Bone marrow (tissue), 2 donors: ENCODE results near the gene KDM3B.
"Not testable (repeated sequence)": the region's sequence is repeated elsewhere in the genome, so short reads cannot be mapped to it uniquely, and the experiment has no call there.

Experiments used
- DNase-seq, 2 donors: peaks; one replicate each; lab custom pipeline; 2025; lab: John Stamatoyannopoulos, UW

The KDM3B gene

DNA sequence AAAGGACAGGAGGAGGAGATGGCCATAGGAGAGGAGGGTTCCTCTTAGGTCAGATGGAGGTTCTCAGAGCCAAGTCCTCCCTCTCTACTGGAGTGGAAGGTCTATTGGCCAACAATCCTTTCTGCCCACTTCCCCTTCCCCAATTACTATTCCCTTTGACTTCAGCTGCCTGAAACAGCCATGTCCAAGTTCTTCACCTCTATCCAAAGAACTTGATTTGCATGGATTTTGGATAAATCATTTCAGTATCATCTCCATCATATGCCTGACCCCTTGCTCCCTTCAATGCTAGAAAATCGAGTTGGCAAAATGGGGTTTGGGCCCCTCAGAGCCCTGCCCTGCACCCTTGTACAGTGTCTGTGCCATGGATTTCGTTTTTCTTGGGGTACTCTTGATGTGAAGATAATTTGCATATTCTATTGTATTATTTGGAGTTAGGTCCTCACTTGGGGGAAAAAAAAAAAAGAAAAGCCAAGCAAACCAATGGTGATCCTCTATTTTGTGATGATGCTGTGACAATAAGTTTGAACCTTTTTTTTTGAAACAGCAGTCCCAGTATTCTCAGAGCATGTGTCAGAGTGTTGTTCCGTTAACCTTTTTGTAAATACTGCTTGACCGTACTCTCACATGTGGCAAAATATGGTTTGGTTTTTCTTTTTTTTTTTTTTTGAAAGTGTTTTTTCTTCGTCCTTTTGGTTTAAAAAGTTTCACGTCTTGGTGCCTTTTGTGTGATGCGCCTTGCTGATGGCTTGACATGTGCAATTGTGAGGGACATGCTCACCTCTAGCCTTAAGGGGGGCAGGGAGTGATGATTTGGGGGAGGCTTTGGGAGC, 115.9 kb downstream of the KDM3B start:
- no peak for DNase-seq

DNA sequence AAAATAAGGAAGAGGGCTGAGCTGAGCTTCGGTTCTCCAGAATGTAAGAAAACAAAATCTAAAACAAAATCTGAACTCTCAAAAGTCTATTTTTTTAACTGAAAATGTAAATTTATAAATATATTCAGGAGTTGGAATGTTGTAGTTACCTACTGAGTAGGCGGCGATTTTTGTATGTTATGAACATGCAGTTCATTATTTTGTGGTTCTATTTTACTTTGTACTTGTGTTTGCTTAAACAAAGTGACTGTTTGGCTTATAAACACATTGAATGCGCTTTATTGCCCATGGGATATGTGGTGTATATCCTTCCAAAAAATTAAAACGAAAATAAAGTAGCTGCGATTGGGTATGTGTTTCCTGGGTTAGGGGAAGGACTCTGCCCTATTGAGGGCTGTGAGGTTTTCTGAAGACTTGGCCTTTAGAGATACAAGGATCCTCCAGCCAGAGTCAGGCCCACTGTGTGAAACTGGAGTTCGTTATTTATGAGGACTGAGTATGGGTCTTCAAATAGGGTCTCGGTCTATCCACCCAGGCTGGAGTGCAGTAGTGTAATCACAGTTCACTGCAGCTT, 116.6 kb downstream of the KDM3B start:
- no peak for DNase-seq

DNA sequence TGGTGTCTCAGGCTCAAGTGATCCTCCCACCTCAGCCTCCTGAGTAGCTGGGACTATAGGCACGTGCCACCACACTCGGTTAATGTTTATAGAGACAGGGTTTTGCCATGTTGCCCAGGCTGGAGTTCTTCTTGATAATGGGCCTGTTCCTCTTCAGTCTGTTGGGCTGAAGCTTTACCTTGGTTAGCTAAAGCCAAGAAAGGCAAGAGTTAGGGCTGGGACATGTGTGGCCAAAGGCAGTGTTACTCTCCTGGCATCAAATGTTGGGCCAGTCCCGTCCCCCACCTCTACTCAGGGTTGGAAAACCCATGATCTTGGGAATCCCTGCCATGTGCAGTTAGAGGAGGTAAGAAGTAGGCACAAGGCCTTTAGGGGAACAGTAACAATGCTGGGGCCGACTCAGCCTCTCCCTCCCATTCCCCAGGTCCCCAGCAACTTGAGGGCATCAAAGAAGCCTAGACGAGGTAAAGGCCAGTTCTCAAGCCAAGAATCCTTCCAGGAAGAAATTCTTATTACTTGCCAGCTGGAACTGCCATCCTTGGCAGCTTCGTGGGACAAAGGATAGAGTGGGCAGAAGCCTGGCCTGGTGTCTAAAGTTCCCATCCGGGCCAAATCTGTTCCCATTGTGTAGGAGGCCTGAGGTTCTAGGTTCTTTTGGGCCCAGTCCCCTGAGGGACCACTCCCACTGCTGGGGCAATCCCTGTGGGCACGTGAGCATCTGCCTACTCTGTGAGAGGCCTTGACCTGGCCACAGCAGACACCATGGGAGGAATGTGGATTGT, 117.2 kb downstream of the KDM3B start:
- no peak for DNase-seq

DNA sequence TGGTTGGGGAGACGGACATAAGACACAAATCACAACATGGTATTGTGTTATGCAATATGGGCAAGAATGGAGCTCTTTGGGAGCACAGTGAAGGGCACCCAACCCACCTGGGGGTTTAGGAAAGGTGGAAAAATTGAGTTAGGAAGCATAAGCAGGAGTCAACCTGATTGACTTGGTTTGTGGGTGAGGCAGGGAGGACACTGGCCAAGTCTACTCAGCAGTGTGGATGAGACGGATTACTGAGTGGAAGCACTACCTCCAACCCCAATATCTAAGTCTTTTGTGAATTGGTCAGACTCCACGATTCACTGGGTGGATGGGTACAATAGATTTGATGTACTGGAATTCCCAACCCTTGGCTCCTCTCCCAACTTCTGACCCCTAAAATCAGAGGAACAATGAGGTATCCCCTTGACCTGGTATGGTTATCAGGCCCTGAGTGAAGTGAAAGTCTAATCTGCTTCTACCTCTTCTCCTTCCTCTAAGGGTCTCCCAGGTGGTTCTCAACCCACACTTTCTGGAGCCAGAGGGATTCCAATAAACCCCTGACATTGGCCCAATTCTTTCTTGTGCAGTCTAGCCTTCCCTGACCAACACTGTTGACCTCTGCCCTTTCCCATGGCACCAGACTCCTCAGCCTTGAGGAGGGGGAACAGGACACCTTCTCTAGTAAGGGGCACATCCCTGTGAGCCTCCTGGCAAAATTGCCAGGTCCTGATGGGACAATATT, 118.0 kb downstream of the KDM3B start:
- DNase-seq, result no peak

DNA sequence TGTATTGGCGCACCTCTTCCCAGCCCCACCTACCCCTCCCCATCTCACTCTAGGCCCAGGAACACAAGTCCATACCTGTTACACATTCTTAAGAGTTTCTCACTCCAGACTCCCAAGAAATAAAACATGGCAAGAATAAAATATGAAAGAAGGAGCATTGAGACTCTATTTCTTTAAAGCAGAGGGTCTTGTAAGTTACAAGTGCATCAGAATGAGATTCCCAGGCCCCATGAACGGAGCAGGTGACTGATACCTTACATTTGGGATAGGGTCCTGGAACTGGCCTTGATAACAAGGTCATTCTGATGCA, 118.5 kb downstream of the KDM3B start:
- DNase-seq, result no peak

DNA sequence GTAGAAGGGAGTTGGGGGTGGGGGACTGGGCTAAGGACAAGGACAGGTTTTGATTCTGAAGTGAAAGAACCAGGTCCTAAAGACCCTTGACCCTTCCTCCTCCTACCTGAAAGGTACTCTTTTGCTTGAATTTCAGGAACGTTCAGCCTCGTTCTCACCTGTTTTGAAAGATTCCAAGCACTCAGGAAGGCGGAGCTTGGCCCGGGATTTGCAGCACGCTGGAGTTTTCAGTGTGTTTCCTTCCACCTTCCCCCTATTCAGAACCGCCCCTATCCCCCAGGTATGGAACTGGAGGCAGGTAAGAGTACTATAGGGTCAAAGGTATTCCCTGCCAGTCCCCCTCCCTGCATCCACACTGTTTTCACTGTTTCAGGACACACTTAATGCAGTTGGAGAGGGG, 119.9 kb downstream of the KDM3B start:
- no peak for DNase-seq

DNA sequence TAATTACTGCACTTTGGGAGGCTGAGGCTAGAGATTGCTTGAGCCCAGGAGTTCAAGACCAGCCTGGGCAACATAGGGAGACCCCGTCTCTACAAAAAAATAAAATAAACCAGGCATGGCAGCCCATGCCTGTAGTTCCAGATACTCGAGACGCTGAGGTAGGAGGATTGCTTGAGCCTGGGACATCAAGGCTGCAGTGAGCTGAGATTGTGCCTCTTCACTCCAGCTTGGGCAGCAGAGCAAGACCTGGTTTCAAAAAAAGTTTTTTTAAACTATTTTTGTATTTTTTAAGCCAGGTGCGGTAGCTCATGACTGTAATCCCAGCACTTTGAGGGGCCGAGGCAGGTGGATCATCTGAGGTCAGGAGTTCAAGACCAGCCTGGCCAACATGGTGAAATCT, 120.7 kb downstream of the KDM3B start:
- DNase-seq, result not testable (repeated sequence)

DNA sequence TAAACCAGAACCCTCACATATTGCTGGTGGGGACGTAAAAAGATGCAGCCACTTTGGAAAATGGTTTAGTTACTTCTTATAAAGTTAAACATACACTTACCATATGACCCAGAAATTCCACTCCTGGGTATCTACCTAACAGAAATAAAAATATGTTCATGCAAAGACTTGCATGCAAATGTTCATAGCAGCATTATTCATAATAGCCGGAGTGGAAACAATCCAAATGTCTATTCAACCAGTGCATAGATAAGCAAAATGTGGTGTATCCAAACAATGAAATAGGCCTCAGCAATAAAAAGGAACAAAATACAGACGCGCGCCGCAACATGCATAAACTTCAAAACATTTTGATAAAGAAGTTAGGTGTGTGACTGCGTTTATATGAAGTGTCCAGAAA, 124.4 kb downstream of the KDM3B start:
- no peak for DNase-seq

DNA sequence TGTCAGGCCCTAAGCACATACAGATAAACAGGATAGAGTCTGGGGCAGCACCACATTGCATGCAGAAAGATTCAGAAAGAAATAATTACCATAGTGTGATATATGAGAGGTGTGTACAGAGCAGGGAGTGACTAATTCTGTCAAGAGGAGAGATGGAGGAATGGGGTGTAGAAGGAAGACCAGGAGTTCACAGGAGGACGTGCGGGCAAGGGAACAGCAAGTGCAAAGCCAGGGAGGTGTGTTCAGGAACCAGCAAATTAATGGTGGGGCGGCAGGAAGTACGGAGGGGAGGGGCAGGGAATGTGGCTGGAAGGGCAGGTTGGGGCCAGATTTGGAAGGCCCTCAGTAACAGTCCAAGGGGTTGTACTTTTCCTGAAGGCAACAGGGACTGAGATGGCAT, 130.2 kb downstream of the KDM3B start:
- no peak for DNase-seq
